HG03095 (cell line): ENCODE data around the gene TMEM186.
"Not testable (repeated sequence)": the region's sequence is repeated elsewhere in the genome, so short reads cannot be mapped to it uniquely, and the experiment has no call there.

ENCODE experiments used
- ATAC-seq: cut with Tn5 transposase; IDR thresholded peaks from one replicate; pipeline ENCODE4 v1.9.1; 2021; ENCODE audit warnings: moderate library complexity; ENCODE audit not compliant: unreplicated experiment

TMEM186 gene

GRCh38 chr16:8797364-8798173 is at the start of gene TMEM186, which contains the start of gene PMM2:
TSS of gene TMEM186 (minus strand) at chr16:8797639. CDS start at chr16:8797614, 25 bp downstream.
TSS of gene PMM2 (plus strand) at chr16:8797839. CDS start at chr16:8797883, 44 bp downstream.
- ATAC-seq = peak; percentile 94

GRCh38 chr16:8847145-8847544 is 49.7 kb upstream of the TMEM186 start:
- ATAC-seq = no peak

- no peak for ATAC-seq
Measured at GRCh38 chr16:8846401-8846932, 49.0 kb upstream of the TMEM186 start.

- no peak for ATAC-seq
Measured at GRCh38 chr16:8845699-8846298, 48.4 kb upstream of the TMEM186 start.

GRCh38 chr16:8843296-8843695 is 45.9 kb upstream of the TMEM186 start:
- ATAC-seq = not testable (repeated sequence)

GRCh38 chr16:8842016-8842415 is 44.6 kb upstream of the TMEM186 start:
- ATAC-seq = not testable (repeated sequence)

GRCh38 chr16:8837594-8837993 is 40.2 kb upstream of the TMEM186 start:
- ATAC-seq = not testable (repeated sequence)

GRCh38 chr16:8836797-8837196 is 39.4 kb upstream of the TMEM186 start:
- ATAC-seq = not testable (repeated sequence)

- no peak for ATAC-seq
Measured at GRCh38 chr16:8832717-8833105, 35.3 kb upstream of the TMEM186 start.

- ATAC-seq = no peak
Measured at GRCh38 chr16:8831871-8832716, 34.7 kb upstream of the TMEM186 start.

- ATAC-seq = no peak
Measured at GRCh38 chr16:8831450-8831849, 34.0 kb upstream of the TMEM186 start.

GRCh38 chr16:8828541-8829165 is 31.2 kb upstream of the TMEM186 start:
- no peak for ATAC-seq

- ATAC-seq = no peak
Measured at GRCh38 chr16:8826278-8826879, 28.9 kb upstream of the TMEM186 start.

- ATAC-seq = no peak
Measured at GRCh38 chr16:8822403-8822802, 25.0 kb upstream of the TMEM186 start.

GRCh38 chr16:8819411-8820034 is 22.1 kb upstream of the TMEM186 start:
- no peak for ATAC-seq

- ATAC-seq = peak; percentile 85
Measured at GRCh38 chr16:8818504-8819270, 21.2 kb upstream of the TMEM186 start.

GRCh38 chr16:8816967-8817655 is 19.7 kb upstream of the TMEM186 start:
- no peak for ATAC-seq

- ATAC-seq = no peak
Measured at GRCh38 chr16:8814095-8814806, 16.8 kb upstream of the TMEM186 start.
